ENCODE data around the gene BAD.

Gene BAD

DNA sequence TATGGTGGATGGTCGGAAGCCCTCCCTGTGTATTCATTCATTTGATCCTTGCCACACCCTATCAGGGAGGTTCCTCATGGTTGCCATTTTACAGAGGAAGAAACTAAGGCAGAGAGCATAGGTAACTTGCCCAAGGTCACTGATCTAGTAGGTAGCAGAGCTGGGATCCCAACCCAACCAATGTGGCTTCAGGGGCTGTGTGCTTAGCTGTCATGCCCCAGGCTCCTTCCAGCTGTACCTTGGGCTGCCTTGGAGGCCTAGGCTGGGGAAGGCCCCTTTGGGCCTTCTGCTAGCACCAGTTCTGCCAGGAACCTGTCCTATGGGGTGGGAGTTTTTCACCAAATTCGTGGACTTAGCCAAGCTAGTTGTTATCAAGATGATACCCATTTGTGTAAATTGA lies 8.6 kb downstream of the BAD start:
- DNase-seq (ENCODE audit: low spot score) = no peak

DNA sequence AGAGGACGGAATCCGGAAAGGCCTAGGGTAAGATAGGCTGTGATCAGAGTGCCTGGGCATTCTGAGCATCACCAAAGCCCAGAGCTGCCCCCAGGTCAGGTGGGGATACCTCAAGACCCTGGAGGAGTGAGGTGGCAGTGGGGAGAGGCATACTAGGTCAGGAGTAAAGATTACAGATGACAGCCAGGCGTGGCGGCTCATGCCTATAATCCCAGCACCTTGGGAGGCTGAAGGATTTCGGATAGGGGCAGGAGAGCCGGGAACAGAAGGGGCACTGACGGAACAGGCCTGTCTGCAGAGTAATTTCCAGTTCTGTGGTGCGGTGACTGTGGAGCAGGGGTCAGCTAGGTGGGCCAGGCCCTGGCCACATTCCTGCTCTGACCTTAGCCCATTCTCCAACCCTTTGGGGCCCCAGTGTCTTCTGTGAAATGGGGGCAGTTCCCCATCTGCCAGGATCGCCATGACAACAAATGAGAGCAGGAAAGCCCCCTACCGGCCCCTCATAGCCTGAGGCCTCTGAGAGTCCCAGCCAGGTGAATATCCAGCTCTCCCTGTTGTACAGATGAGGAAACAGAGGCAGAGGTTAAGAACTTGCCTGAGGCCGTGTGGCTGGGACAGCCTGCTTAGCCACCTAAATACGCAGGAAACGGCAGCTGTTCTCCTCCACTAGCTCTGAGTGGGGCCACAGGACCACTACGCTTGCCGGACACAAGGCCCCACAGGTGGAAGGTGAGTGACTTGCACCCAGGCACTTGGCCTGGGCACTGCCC lies 9.2 kb downstream of the BAD start:
- no peak for DNase-seq (ENCODE audit: low spot score)

- DNase-seq (ENCODE audit: low spot score) = peak; percentile 75
Measured at GRCh38 chr11:64269540-64270220, 14.8 kb downstream of the BAD start.

DNA sequence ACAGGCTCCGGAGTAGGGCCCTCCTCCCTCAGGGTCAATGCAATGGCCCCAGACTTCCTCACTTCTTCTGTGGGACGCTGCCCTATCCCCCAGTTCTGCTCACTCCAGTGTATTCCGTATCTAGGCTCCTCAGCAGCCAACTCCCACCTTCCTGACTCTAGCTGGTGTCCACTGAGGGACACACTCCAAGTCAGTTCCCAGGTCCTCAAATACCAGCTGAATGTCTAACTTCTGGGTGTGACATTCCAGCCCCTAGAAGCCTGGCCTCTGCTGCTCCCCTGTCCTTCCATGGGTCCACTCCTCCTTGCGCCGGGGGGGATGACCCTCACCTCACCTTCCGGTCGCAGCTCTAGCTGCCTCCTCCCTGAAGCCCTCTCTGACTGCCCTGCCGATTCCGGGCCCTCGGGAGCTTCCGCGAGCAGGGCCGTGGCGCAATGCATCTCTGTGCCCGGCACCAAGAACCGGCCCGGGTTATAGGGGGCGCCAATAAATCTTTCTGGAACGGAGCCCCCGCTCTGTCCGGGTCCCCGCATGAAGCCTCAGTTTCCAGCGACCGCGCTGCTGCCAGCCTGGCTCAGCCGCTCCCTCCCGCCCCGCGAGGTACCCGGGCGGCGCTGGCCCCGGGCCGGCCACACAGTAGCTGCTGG lies 15.4 kb downstream of the BAD start:
- DNase-seq (ENCODE audit: low spot score) = no peak

DNA sequence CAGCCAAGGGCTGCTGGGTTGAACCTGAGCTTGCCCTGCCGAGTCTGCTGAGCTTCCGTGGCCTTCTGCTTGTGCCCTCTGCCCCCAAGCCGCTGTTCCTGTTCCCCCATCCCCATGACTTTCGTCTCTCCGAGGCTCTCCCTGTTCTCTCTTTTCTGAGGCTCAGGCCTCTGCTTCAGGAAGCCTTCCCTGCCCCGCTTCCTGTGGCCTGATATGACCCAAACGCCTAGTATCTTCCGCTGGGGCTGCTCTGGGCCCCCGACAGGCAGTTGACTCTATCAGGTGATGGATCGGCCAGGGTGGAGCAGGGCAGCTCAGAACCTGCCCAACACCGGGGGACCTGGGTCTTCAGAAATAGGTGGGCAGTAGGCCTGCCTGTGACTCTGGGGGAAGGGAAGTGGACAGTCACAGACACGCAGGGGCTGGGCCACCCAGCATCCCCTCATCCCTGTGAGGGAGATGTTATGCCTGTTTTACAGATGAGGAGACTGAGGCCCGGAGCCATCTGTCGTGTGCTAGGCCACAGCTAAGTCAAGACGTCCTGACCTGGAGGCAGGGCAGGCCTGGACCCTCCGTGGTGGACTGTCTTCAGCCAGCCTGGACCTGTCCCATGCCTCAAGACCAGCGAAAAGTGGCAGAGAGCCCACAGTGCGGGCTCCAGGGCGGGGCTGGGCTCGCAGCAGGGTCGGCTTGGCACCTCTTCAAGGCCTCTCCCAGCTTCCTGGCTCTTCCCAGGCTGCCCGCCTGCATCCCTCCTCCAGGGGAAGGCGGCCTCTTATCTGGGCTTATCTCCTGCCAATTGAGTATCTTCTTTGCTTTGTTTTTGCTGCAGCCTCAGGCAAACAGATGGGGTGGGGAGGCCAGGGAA lies 16.2 kb downstream of the BAD start:
- DNase-seq (ENCODE audit: low spot score) = no peak

- DNase-seq (ENCODE audit: low spot score) = no peak
Measured at GRCh38 chr11:64267207-64267945, 17.1 kb downstream of the BAD start.

GRCh38 chr11:64266339-64266738 lies 18.1 kb downstream of the BAD start:
- no peak for DNase-seq (ENCODE audit: low spot score)

DNA sequence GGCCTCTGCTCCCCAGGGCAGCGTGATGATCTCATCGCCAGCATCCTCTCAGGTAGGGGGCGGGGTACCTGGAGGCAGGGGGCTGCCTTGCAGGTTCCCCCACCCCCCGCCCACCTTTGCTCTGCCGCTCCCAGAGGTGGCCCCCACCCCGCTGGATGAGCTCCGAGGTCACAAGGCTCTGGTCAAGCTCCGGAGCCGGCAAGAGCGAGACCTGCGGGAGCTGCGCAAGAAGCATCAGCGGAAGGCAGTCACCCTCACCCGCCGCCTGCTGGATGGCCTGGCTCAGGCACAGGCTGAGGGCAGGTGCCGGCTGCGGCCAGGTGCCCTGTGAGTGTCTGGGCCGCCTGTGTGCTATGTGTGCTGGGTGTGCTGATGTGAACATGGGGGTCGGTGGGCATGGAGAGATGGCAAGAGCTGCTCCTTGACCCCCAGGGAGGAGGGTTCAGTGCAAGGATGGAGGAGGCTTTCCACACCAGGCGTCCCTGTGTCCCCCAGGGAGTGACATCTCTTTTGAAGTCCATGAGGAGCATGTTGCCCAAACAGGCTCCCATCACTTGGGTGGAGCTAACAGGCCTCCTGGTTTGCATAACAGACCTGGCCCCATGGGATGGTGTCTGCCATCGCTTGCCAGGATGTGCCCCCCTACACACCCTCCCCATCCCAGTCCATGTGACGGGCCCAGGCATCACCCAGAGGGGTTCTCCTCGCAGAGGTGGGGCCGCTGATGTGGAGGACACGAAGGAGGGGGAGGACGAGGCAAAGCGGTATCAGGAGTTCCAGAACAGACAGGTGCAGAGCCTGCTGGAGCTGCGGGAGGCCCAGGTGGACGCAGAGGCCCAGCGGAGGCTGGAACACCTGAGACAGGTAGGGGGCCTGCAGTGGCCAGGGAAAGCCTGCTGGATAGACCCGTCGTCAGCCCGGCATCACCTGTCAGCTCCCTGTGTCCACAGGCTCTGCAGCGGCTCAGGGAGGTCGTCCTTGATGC lies 19.0 kb downstream of the BAD start:
- no peak for DNase-seq (ENCODE audit: low spot score)

GRCh38 chr11:64264371-64264852 lies 20.1 kb downstream of the BAD start:
- no peak for DNase-seq (ENCODE audit: low spot score)

GRCh38 chr11:64263947-64264317 lies 20.5 kb downstream of the BAD start:
- no peak for DNase-seq (ENCODE audit: low spot score)

GRCh38 chr11:64263021-64263946 lies 21.2 kb downstream of the BAD start:
- no peak for DNase-seq (ENCODE audit: low spot score)

DNA sequence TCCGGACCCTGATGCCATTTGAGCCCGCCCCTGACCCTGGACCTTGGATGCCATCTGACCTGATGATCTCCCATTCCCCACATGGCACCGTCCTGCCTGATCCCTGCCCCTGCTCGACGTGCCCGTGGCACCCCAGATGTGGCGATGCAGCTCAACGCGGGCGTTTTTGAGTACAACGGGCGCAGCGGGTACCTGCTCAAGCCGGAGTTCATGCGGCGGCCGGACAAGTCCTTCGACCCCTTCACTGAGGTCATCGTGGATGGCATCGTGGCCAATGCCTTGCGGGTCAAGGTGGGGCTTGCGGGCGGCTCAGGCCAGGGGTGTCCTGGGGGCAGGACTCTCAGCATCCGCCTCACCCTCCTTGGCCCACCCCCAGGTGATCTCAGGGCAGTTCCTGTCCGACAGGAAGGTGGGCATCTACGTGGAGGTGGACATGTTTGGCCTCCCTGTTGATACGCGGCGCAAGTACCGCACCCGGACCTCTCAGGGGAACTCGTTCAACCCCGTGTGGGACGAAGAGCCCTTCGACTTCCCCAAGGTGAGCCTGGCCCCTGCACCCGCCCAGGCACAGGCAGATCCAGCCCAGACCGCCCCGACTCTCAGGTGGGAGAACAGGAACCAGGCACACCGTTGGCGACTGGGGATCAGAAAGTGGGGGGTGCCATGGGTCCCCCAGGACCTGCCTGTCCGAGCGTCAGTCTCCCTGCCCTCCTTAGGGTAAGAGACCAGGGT lies 22.0 kb downstream of the BAD start:
- DNase-seq (ENCODE audit: low spot score) = no peak

DNA sequence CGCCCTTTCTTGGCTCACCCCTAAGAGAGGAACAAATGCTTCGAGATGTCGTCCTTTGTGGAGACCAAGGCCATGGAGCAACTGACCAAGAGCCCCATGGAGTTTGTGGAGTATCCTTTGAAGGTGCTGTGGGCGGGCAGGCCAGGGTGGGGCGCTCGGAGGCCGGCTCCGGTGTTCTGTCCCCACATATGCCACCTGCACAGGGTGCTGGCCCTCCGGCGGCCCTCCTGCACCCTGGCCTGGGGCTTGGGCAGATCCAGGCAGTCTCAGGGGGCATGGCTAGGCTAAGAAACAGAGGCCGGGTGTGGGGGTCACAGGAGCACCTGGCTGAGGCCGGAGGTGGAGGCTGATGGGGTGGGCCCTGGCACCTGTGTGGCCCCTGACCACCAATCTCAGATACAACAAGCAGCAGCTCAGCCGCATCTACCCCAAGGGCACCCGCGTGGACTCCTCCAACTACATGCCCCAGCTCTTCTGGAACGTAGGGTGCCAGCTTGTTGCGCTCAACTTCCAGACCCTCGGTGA lies 22.8 kb downstream of the BAD start:
- no peak for DNase-seq (ENCODE audit: low spot score)

GRCh38 chr11:64260147-64260708 lies 24.2 kb downstream of the BAD start:
- no peak for DNase-seq (ENCODE audit: low spot score)

DNA sequence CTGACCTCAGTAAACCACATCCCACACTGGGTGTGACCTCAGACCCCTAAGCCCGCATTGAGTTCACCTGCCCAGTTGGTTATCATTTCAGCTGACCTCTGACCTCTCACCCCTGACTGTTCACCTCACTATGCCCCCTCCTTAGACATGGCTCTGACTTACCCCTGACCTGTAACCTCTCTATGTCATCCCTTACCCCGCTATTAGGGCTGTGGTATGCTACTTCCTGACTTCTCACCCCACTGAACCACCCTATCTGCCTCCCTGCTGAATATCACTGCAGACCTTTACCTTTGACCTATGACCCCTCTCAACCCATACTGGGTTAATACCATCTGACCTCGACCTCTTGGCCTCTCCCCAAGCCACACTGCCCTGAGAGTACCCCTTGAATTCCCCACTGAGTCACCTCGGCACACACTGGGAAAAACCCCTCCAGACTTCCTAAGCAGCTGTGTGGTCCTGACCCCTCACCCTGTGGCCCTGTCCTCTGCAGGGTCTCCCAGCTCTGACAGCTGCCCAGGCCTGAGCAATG lies 24.9 kb downstream of the BAD start:
- DNase-seq (ENCODE audit: low spot score) = no peak

DNA sequence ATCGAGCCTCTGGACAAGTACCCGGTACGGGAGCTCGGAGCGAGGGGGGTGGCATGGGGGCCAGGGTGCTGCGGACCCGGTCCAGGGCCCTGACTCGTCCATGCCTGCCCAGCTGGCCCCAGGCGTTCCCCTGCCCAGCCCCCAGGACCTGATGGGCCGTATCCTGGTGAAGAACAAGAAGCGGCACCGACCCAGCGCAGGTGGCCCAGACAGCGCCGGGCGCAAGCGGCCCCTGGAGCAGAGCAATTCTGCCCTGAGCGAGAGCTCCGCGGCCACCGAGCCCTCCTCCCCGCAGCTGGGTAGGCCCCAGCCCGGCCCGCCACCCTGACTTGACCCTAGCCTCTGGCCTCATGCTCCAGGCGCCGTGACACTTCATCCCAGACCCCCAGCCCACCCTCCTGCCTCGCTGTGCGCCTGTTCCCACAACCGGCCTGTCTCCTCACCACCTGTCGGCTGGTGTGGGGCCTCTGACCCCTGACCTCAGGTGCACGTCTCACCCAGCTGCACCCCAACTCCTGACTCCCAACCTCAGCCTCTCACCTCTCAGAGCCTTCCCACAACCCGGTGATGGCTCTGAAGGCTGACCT lies 25.4 kb downstream of the BAD start:
- DNase-seq (ENCODE audit: low spot score) = no peak

DNA sequence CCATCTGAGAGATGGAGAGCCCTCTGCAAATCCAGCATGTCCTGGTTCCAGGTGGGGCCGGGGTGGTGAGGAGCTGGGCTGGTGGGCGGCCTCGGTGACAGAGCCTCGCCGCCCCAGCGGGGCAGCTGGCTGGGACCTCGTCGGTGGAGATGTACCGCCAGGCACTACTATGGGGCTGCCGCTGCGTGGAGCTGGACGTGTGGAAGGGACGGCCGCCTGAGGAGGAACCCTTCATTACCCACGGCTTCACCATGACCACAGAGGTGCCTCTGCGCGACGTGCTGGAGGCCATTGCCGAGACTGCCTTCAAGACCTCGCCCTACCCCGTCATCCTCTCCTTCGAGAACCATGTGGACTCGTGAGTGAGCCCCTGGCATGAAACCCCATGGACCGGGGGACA lies 26.1 kb downstream of the BAD start:
- no peak for DNase-seq (ENCODE audit: low spot score)
